OCI-LY7 (cell line): Measurements from ENCODE around the gene SMURF1. TPM values are rescaled to one million over a fixed set of nuclear protein-coding genes. Genes with fewer than 3 reads are reported as not detected.

Experiments used
- BruUV-seq: library from RNA; stranded (reverse); fragments of 400-500 nt; replicated peaks from 2 replicates; lab custom pipeline; 2021; lab: Mats Ljungman, UMichigan
- CTCF ChIA-PET: fragments of 300-600 bp; sonication (Branson Sonifier 250); formaldehyde crosslinking; loops from one replicate; lab custom pipeline; 2022; ENCODE audit warnings: antibody characterized with exemption; ENCODE audit not compliant: unreplicated experiment; lab: Charles Lee
- POLR2A ChIA-PET: fragments of 300-600 bp; sonication (Branson Sonifier 250); formaldehyde crosslinking; loops from one replicate; lab custom pipeline; 2022; ENCODE audit warnings: antibody characterized with exemption; lab: Charles Lee
- DNase-seq: peaks from one replicate; pipeline ENCODE4 v3.0.0-alpha.2; 2015; ENCODE audit warnings: low spot score
- H2AFZ ChIP-seq: fragments of 200-600 bp; sonication (generic), shearing (Covaris generic); 2 replicates; pipeline ENCODE4 v1.6.1; 2014; ENCODE audit warnings: mild to moderate bottlenecking, antibody characterized with exemption, low read length, moderate library complexity
- H3K27ac ChIP-seq: fragments of 200-600 bp; sonication (generic); 2 replicates; pipeline ENCODE4 v1.5.1; 2014; ENCODE audit warnings: mixed run types, low read depth, mild to moderate bottlenecking, moderate library complexity, low read length, inconsistent platforms; ENCODE audit not compliant: poor library complexity, severe bottlenecking
- H3K36me3 ChIP-seq: fragments of 200-600 bp; sonication (generic); 2 replicates; pipeline ENCODE4 v1.6.1; 2014; ENCODE audit warnings: mild to moderate bottlenecking, antibody characterized with exemption, low read length, moderate library complexity, mixed read lengths; ENCODE audit not compliant: insufficient read depth
- H3K4me1 ChIP-seq: fragments of 200-600 bp; sonication (generic); 2 replicates; pipeline ENCODE4 v1.5.1; 2014; ENCODE audit warnings: mild to moderate bottlenecking, low read length; ENCODE audit not compliant: insufficient read depth, poor library complexity, severe bottlenecking
- H3K4me2 ChIP-seq: fragments of 200-600 bp; sonication (generic); 2 replicates; pipeline ENCODE4 v1.6.1; 2014; ENCODE audit warnings: mild to moderate bottlenecking, low read length
- H3K4me3 ChIP-seq: fragments of 200-600 bp; sonication (generic); 2 replicates; pipeline ENCODE4 v1.5.1; 2014; ENCODE audit warnings: mild to moderate bottlenecking, low read depth, low read length; ENCODE audit not compliant: poor library complexity, severe bottlenecking
- H3K79me2 ChIP-seq: fragments of 200-600 bp; sonication (generic); 2 replicates; pipeline ENCODE4 v1.6.1; 2016; ENCODE audit warnings: low read depth, mild to moderate bottlenecking, low read length, moderate library complexity, mixed read lengths; ENCODE audit not compliant: insufficient read depth
- H3K9me2 ChIP-seq: fragments of 200-600 bp; sonication (generic); 2 replicates; pipeline ENCODE4 v1.6.1; 2016; ENCODE audit warnings: mild to moderate bottlenecking, low read length, mixed read lengths; ENCODE audit not compliant: insufficient read depth
- H3K9me3 ChIP-seq: fragments of 200-600 bp; sonication (generic); 2 replicates; pipeline ENCODE4 v1.6.1; 2014; ENCODE audit warnings: mild to moderate bottlenecking, mixed run types, low read length, mixed read lengths
- H4K20me1 ChIP-seq: fragments of 200-600 bp; sonication (generic); 2 replicates; pipeline ENCODE4 v1.6.1; 2014; ENCODE audit warnings: mild to moderate bottlenecking, antibody characterized with exemption, low read length, moderate library complexity, mixed read lengths; ENCODE audit not compliant: insufficient read depth
- EZH2phosphoT487 ChIP-seq: fragments of 200-600 bp; sonication (generic); IDR thresholded peaks from 2 replicates; pipeline ENCODE4 v1.6.1; 2018; ENCODE audit warnings: low read depth, borderline replicate concordance, mild to moderate bottlenecking, mixed run types, antibody characterized with exemption, low read length, moderate library complexity, mixed read lengths
- intact Hi-C: fragments of 100-400 bp; cut with micrococcal nuclease; formaldehyde crosslinking; loops from one replicate; pipeline ENCODE4 v1.10.0; 2022; ENCODE audit not compliant: unreplicated experiment
- total RNA-seq, 2 experiments: library from RNA; depleted of rRNA in 1 of 2; stranded (reverse); fragments of >200 nt in 1 of 2; shearing (Covaris generic) in 1 of 2; gene quantifications; 2 replicates each; pipeline ENCODE4 v1.2.3, GENCODE V29; 2014 to 2022
- TF ChIP-seq, protein P1 (sequence below): fragments of 200-600 bp; sonication (generic); conservative IDR thresholded peaks from 2 replicates; pipeline ENCODE4 v1.5.1; 2014; ENCODE audit warnings: mild to moderate bottlenecking, antibody characterized with exemption, low read length, moderate library complexity, mixed read lengths

The SMURF1 gene
- total RNA-seq, 2 experiments from 2014 or later: 11.5 to 17.8 TPM

DNA sequence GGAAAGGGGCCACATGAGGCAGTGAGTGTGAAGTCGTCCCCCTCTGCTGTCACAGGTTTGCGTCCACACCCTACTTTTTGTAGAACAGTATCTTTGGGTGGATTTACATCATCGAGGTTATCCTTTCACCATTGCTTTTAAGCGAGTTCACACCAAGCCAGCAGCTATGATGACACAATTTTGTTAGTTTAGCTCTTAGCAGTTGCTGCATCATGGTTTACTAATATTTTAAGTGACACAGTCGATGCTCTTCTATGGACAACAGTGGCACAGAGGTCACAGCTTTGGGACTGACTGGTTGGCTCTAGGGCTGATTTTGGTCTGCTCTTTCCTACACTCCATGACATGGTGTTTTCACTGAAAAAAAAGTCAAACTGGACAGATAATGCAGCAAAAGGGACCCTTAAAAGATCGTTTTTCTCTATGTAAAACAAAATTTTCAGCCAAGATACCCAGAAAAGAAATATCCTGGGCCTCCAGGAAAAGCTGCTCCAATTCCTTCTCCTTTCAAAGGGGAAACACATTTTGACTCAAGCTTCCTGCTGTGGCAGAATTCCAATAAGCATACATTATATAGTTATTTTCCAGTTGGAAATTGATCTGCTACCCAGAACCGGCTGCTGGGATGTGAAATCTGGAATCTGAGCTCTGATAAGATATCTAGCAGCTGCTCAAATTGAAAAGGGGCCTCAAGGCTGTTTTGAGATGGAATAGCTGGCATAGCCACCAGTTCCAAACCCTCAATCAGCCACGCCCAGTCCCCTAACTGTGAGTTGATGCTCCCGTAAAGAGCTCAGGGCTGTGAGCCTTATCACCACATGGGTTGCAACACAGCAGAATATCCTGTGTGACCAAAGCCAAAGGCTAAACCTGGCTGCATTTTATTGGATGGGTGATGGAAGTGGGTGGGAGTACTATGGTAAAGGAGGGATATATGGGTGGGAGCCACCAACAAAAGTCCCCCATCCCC is 114.2 kb downstream of the SMURF1 start:
- no peak overlapping the region for H2AFZ ChIP-seq
- no peaks in the 10 kb centered on the region for H3K4me1 ChIP-seq
- no peak overlapping the region for H3K27ac ChIP-seq
- CTCF ChIA-PET: no interaction called here
- no peaks in the 10 kb centered on the region for H3K79me2 ChIP-seq
- intact Hi-C loops: no loop called here
- POLR2A ChIA-PET: interaction anchor here (0.6 to 0.9 kb wide), 3 partner anchors 23 to 135 kb away, joined by 3 read pairs; no protein-coding TSS in a partner anchor
- TSS peak; percentile 28 for BruUV-seq
- no peak overlapping the region for H3K4me2 ChIP-seq
- no peaks in the 10 kb centered on the region for H3K9me3 ChIP-seq
- TF ChIP-seq EZH2phosphoT487: no peak
- TF ChIP-seq, protein P1, sequence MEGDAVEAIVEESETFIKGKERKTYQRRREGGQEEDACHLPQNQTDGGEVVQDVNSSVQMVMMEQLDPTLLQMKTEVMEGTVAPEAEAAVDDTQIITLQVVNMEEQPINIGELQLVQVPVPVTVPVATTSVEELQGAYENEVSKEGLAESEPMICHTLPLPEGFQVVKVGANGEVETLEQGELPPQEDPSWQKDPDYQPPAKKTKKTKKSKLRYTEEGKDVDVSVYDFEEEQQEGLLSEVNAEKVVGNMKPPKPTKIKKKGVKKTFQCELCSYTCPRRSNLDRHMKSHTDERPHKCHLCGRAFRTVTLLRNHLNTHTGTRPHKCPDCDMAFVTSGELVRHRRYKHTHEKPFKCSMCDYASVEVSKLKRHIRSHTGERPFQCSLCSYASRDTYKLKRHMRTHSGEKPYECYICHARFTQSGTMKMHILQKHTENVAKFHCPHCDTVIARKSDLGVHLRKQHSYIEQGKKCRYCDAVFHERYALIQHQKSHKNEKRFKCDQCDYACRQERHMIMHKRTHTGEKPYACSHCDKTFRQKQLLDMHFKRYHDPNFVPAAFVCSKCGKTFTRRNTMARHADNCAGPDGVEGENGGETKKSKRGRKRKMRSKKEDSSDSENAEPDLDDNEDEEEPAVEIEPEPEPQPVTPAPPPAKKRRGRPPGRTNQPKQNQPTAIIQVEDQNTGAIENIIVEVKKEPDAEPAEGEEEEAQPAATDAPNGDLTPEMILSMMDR: no peak
- peaks cover 75% of the 10 kb centered on the region for H3K36me3 ChIP-seq
- H4K20me1 ChIP-seq: no peaks in the 10 kb centered on the region
- H3K9me2 ChIP-seq: no peaks in the 10 kb centered on the region
- no peak overlapping the region for H3K4me3 ChIP-seq
- no peak for DNase-seq

DNA sequence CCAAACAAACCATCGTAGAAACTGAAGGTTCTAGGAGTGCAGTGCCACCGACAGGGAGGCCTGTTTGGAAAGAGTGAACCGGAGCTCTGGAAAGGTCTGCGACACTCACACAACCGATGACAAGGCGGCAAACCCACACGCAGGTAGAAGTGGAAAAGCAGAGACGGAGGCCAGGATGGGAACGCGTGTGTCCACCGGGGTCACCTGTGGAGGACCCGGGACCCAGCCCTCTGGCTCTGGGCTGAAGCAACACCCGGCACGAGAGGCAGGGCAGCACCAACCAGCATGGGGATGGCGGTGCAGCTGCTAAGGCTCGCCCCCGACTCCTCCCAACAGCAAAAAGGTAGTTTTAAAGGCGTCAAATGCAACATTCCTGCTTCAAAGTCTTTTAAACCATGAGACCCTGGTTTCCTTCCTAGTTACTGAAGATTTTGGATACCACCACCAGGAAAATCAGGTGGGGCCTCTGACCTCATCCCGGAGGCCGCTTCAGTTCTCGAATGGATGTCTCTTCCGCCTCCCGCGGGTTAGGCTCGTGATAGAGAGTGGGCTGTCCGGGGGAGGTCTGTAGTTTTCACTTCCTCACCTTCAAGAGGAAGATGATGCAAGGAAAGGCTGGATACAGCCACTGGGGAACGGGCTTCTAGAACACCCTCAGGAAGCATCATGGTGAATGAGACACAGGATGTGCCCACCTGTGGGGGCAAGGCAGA is 115.5 kb downstream of the SMURF1 start:
- no peaks in the 10 kb centered on the region for H4K20me1 ChIP-seq
- H3K27ac ChIP-seq: no peak overlapping the region
- H3K4me1 ChIP-seq: no peaks in the 10 kb centered on the region
- no peak overlapping the region for H3K4me3 ChIP-seq
- ChIA-PET POLR2A (interaction anchor here (0.6 kb wide), 1 partner anchor 33 kb away, joined by 3 read pairs; no protein-coding TSS in a partner anchor), CTCF (no interaction called here)
- H2AFZ ChIP-seq: no peak overlapping the region
- H3K36me3 ChIP-seq: peaks cover 62% of the 10 kb centered on the region
- H3K9me2 ChIP-seq: no peaks in the 10 kb centered on the region
- no peak overlapping the region for H3K4me2 ChIP-seq
- DNase-seq: no peak
- no TSS peak for BruUV-seq
- H3K79me2 ChIP-seq: no peaks in the 10 kb centered on the region
- intact Hi-C loops: no loop called here
- no peaks in the 10 kb centered on the region for H3K9me3 ChIP-seq
- TF ChIP-seq, protein P1: no peak
